K562 (cell line): ENCODE measurements around the gene TDRD3. TPM values are rescaled to one million over a fixed set of nuclear protein-coding genes. Genes with fewer than 3 reads are reported as not detected.

Source experiments
- ATAC-seq: fragments of 200-7000 bp; cut with Tn5 transposase; 3 replicates; pipeline ENCODE4 v1.9.1; 2020; ENCODE audit warnings: moderate library complexity
- BruUV-seq: library from RNA; stranded (reverse); fragments of 400-500 nt; replicated peaks from 2 replicates; lab custom pipeline; 2021; lab: Mats Ljungman, UMichigan
- CTCF ChIA-PET: fragments of 300-600 bp; formaldehyde crosslinking; extraction: SDS; loops from one replicate; lab custom pipeline; 2021; ENCODE audit warnings: low intra/inter-chr PET ratio; lab: Yijun Ruan, JAX
- POLR2A ChIA-PET: fragments of 300-600, 350-650 bp; sonication (Branson Sonifier 250); formaldehyde crosslinking; extraction: SDS; loops from one replicate; lab custom pipeline; 2021; ENCODE audit warnings: antibody characterized with exemption, inconsistent platforms; lab: Yijun Ruan, JAX
- DNase-seq, 4 experiments: peaks; one replicate each; pipeline versions ENCODE4 v3.0.0 to v3.0.0-alpha.2; 2011 to 2018; ENCODE audit warnings: low spot score in 3 of 4, mixed read lengths in 3 of 4; ENCODE audit errors: extremely low read depth in 1 of 4
- FAIRE-seq: peaks from 2 replicates; lab custom pipeline; 2011; peaks lifted over from hg19 to GRCh38; lab: Jason Lieb, UNC
- H2AFZ ChIP-seq: 2 replicates; pipeline ENCODE4 v1.6.0; 2011; ENCODE audit warnings: low read depth, low read length, control low read depth, inconsistent platforms
- H3K27ac ChIP-seq: fragments of 200-600 bp; 3 replicates; pipeline ENCODE4 v1.8.0; 2011; ENCODE audit warnings: low read depth, mild to moderate bottlenecking, control low read depth, inconsistent platforms, low read length, moderate library complexity, mixed read lengths; ENCODE audit errors: extremely low read depth
- H3K27me3 ChIP-seq, 2 experiments: fragments of 300-600 bp in 1 of 2; 2 replicates in 1 of 2; 3 replicates in 1 of 2; pipeline versions ENCODE4 v1.6.0 to v1.8.0; 2011; ENCODE audit warnings: inconsistent platforms in 2 of 2, low read length in 2 of 2, mild to moderate bottlenecking in 1 of 2, mixed read lengths in 1 of 2, moderate library complexity in 1 of 2; ENCODE audit not compliant: control insufficient read depth in 2 of 2, insufficient read depth in 2 of 2
- H3K36me3 ChIP-seq: fragments of 300-600 bp; 3 replicates; pipeline ENCODE4 v1.8.0; 2011; ENCODE audit warnings: mild to moderate bottlenecking, low read length, inconsistent platforms; ENCODE audit not compliant: control insufficient read depth, insufficient read depth
- H3K4me1 ChIP-seq, 2 experiments: fragments of 200-600 bp in 1 of 2; replicated peaks in 1 of 2; 2 replicates in 1 of 2; 3 replicates in 1 of 2; pipeline versions ENCODE4 v1.5.1 to v1.8.0; 2011; ENCODE audit warnings: inconsistent platforms in 2 of 2, low read length in 2 of 2, mild to moderate bottlenecking in 1 of 2, mixed read lengths in 1 of 2, moderate library complexity in 1 of 2; ENCODE audit not compliant: control insufficient read depth in 2 of 2, insufficient read depth in 2 of 2
- H3K4me2 ChIP-seq: 2 replicates; pipeline ENCODE4 v1.6.1; 2011; ENCODE audit warnings: low read length, control low read depth, inconsistent platforms, mixed read lengths; ENCODE audit not compliant: insufficient read depth
- H3K4me3 ChIP-seq: fragments of 200-600 bp; sonication (generic), shearing (Covaris generic); 2 replicates; pipeline ENCODE4 v1.5.1; 2016; ENCODE audit warnings: control low read depth, inconsistent platforms
- H3K79me2 ChIP-seq: fragments of 200-600 bp; 3 replicates; pipeline ENCODE4 v1.8.0; 2011; ENCODE audit warnings: low read length, inconsistent platforms; ENCODE audit not compliant: control insufficient read depth, insufficient read depth
- H3K9ac ChIP-seq, 2 experiments: 2 replicates each; pipeline versions ENCODE4 v1.6.0 to v1.6.1; 2011; ENCODE audit warnings: low read depth in 2 of 2, low read length in 2 of 2, control low read depth in 1 of 2, inconsistent platforms in 1 of 2, mild to moderate bottlenecking in 1 of 2, mixed read lengths in 1 of 2; ENCODE audit not compliant: insufficient read depth in 1 of 2
- H3K9me1 ChIP-seq: one replicate; pipeline ENCODE4 v1.6.0; 2011; ENCODE audit warnings: inconsistent platforms, mild to moderate bottlenecking, low read length, moderate library complexity; ENCODE audit not compliant: control insufficient read depth, insufficient read depth
- H3K9me3 ChIP-seq: replicated peaks from 2 replicates; pipeline ENCODE4 v1.5.1; 2011; ENCODE audit warnings: low read depth, low read length, inconsistent platforms; ENCODE audit not compliant: control insufficient read depth, insufficient read depth
- H4K20me1 ChIP-seq: replicated peaks from 2 replicates; pipeline ENCODE4 v1.6.1; 2011; ENCODE audit warnings: low read length, inconsistent platforms, mixed read lengths; ENCODE audit not compliant: control insufficient read depth, insufficient read depth
- C11orf30 ChIP-seq: fragments of 450-650 bp; IDR thresholded peaks from 2 replicates; pipeline ENCODE4 v1.6.1; 2016; ENCODE audit warnings: low read depth, mild to moderate bottlenecking
- CREBBP ChIP-seq: IDR thresholded peaks from one replicate; pipeline ENCODE4 v1.6.1; 2012; ENCODE audit warnings: low read depth, mild to moderate bottlenecking, control low read depth, inconsistent platforms, low read length
- GABPB1 ChIP-seq: sonication (generic); formaldehyde crosslinking; IDR thresholded peaks from 2 replicates; pipeline ENCODE4 v1.8.0; 2022; ENCODE audit warnings: mild to moderate bottlenecking, missing genetic modification reagents
- MAFF ChIP-seq: IDR thresholded peaks from 2 replicates; pipeline ENCODE4 v1.6.1; 2012; ENCODE audit warnings: low read length, improper control_type of control experiment
- MAFG ChIP-seq: fragments of 450-650 bp; conservative IDR thresholded peaks from 2 replicates; pipeline ENCODE4 v1.6.1; 2016; ENCODE audit warnings: missing genetic modification characterization, missing compliant biosample characterization
- MAZ ChIP-seq, 2 experiments: fragments of 450-650 bp in 1 of 2; sonication (generic) in 1 of 2; formaldehyde crosslinking; IDR thresholded peaks in 1 of 2; conservative IDR thresholded peaks in 1 of 2; 2 replicates each; pipeline versions ENCODE4 v1.4.0 to v1.5.0; 2020; ENCODE audit warnings: mild to moderate bottlenecking in 1 of 2, missing genetic modification reagents in 1 of 2
- NFE2 ChIP-seq: IDR thresholded peaks from 2 replicates; pipeline ENCODE4 v1.6.1; 2014; ENCODE audit warnings: antibody characterized with exemption, low read depth
- NFYB ChIP-seq: IDR thresholded peaks from 2 replicates; pipeline ENCODE4 v1.6.1; 2011; ENCODE audit warnings: mild to moderate bottlenecking, moderate library complexity; ENCODE audit not compliant: insufficient read length; ENCODE audit errors: extremely low read depth
- POLR2H ChIP-seq: IDR thresholded peaks from 2 replicates; pipeline ENCODE4 v1.6.1; 2016; ENCODE audit warnings: missing genetic modification characterization, low read depth, mild to moderate bottlenecking, control low read depth, missing compliant biosample characterization, moderate library complexity
- TAL1 ChIP-seq: fragments of 450-650 bp; IDR thresholded peaks from 2 replicates; pipeline ENCODE4 v1.6.1; 2016; ENCODE audit warnings: mild to moderate bottlenecking
- ZNF316 ChIP-seq: fragments of 450-650 bp; IDR thresholded peaks from 2 replicates; pipeline ENCODE4 v1.6.1; 2016
- WGBS: fragments of 100-300 bp; shearing (Covaris generic); methylation state at CpG from one replicate; pipeline ENCODE4 v1.1.6; 2016; ENCODE audit warnings: low coverage, mixed read lengths; ENCODE audit not compliant: insufficient coverage; ENCODE audit errors: missing lambda C conversion rate; 5-methylcytosine and 5-hydroxymethylcytosine counted together
- in situ Hi-C: fragments of 300-500 bp; cut with MboI; formaldehyde crosslinking; loops from 4 replicates; pipeline ENCODE4 v1.15.0; 2018; ENCODE audit warnings: inconsistent platforms, mixed read lengths
- intact Hi-C: fragments of 100-400 bp; cut with micrococcal nuclease; formaldehyde crosslinking; loops from 2 replicates; pipeline ENCODE4 v1.14.2; 2022
- polyA plus RNA-seq, 8 experiments: library from polyadenylated mRNA; depleted of rRNA in 4 of 8; stranded (reverse) in 5 of 8; unstranded in 3 of 8; fragments of >200 nt; fragmentation: Nextera tagmentation in 2 of 8; fragmentation: Illumina TruSeq in 1 of 8; extraction: Ambion mirVana in 2 of 8; extraction: Trizol in 1 of 8; gene quantifications; 2 replicates each; pipeline versions ENCODE4 v1.2.1 to v1.2.3, GENCODE V29; 2011 to 2014; ENCODE audit warnings: inconsistent platforms in 1 of 8, missing spikeins in 1 of 8
- total RNA-seq, 7 experiments: library from RNA; depleted of rRNA in 6 of 7; stranded (reverse); fragments of >200 nt in 6 of 7; fragmentation: Illumina TruSeq in 2 of 7; extraction: Trizol in 2 of 7; gene quantifications; 2 replicates each; pipeline versions ENCODE4 v1.2.1 to v1.2.3, GENCODE V29; 2011 to 2021; ENCODE audit warnings: low replicate concordance in 1 of 7
- TF ChIP-seq, protein P1 (sequence below): fragments of 250-450 bp; sonication (Bioruptor Pico); IDR thresholded peaks from 2 replicates; pipeline ENCODE4 v1.5.0; 2020; ENCODE audit warnings: mild to moderate bottlenecking

Gene TDRD3
- total and polyA plus RNA-seq, 9 of the 15 experiments (the other 6 are each of a cell fraction or from before 2014, with no cell fraction given): 3.6 to 16.4 (median 9.5) TPM

DNA sequence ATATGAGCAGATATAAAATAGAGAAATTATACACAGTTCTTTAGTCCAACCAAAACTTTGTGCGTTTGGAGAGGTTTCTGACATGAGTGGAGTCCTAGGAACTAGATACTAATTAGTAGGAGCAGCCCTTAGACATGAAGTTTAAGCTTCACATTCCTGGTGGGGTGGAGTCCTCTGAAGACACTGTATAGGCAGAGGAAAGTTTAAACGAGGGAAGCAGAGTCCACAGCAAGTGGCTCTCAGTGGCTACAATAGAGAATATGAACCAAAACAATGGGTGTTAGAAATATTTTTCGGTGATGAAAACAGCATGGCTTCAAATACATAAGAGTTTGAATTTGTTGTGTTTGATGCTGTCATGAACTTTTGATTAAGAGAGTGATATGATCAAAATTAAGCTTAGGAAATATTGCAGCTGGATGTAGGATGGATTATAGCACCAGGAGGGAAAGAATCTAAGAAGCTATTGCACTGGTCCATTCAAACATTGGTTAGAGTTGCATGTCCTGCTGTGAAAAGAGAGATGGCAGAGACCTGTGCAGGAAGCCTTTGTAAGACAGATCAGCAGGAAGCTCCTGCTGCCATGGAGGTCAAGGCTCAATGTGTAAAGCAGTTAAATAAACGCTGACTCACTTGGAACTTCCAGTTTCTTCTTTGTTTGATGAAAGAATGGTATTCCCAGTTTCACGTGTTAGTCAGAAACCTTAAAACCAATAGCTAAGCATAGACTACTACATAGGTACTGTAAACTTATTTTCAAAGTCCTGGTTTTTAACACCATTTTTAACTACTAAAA is 175.2 kb downstream of the TDRD3 start:
- H3K27ac ChIP-seq: peak overlapping the region; percentile 33; the same call in 1 of the 3 replicates
- DNase-seq (no peak), ATAC-seq (peak; percentile 38; the same call in 1 of the 3 replicates), FAIRE-seq (no peak)
- no peaks in the 10 kb centered on the region for H3K27me3 ChIP-seq
- H4K20me1 ChIP-seq: no peaks in the 10 kb centered on the region
- H2AFZ ChIP-seq: no peak overlapping the region
- no peak overlapping the region for H3K4me3 ChIP-seq
- H3K9me3 ChIP-seq: no peaks in the 10 kb centered on the region
- H3K4me1 ChIP-seq: peaks cover 0 to 6% of the 10 kb centered on the region in 2 experiments; a peak in 1 of 5 replicates
- no peak for TF ChIP-seq NFYB
- TF ChIP-seq MAFF: peak; percentile 29; the same call in 1 of the 2 replicates
- TF ChIP-seq NFE2: peak; percentile 50
- TF ChIP-seq, protein P1, sequence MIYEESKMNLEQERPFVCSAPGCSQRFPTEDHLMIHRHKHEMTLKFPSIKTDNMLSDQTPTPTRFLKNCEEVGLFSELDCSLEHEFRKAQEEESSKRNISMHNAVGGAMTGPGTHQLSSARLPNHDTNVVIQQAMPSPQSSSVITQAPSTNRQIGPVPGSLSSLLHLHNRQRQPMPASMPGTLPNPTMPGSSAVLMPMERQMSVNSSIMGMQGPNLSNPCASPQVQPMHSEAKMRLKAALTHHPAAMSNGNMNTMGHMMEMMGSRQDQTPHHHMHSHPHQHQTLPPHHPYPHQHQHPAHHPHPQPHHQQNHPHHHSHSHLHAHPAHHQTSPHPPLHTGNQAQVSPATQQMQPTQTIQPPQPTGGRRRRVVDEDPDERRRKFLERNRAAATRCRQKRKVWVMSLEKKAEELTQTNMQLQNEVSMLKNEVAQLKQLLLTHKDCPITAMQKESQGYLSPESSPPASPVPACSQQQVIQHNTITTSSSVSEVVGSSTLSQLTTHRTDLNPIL (CRISPR knock-in tag): no peak
- no peak for TF ChIP-seq POLR2H (tag)
- no peak for TF ChIP-seq TAL1
- no peak for TF ChIP-seq CREBBP
- peak; percentile 33; the same call in 1 of the 2 replicates for TF ChIP-seq ZNF316
- TF ChIP-seq GABPB1: no peak
- TF ChIP-seq MAFG (tag): peak; percentile 74
- TF ChIP-seq C11orf30: peak; percentile 66
- no peak for TF ChIP-seq MAZ (CRISPR knock-in tag; conservative IDR thresholded peaks at IDR 0.05 in 1 of 2, IDR thresholded peaks at IDR 0.05 in 1 of 2)
- POLR2A ChIA-PET: interaction anchor here (0.7 kb wide), 1 partner anchor 398 kb away, joined by 3 read pairs; no protein-coding TSS in a partner anchor
- BruUV-seq: no TSS peak
- no peak overlapping the region for H3K4me2 ChIP-seq
- intact Hi-C loops (no loop called here), in situ Hi-C loops (no loop called here)
- H3K36me3 ChIP-seq: no peaks in the 10 kb centered on the region
- CTCF ChIA-PET: no interaction called here
- no peaks in the 10 kb centered on the region for H3K9me1 ChIP-seq
- H3K79me2 ChIP-seq: no peaks in the 10 kb centered on the region
- 20% methylated on average over 5 of the region's 5 CpGs for WGBS
- H3K9ac ChIP-seq: no peak overlapping the region
